Activated CD4-positive, alpha-beta T cell treated with anti-CD3 and anti-CD28 coated beads for 36 hours (primary cell): Measurements from ENCODE around the gene FAM24B. TPM values are rescaled to one million over a fixed set of nuclear protein-coding genes. Genes with fewer than 3 reads are reported as not detected.

ENCODE experiments used
- ATAC-seq: fragments of 200-7000 bp; cut with Tn5 transposase; one replicate; pipeline ENCODE4 v1.10.0; 2021; ENCODE audit warnings: mild to moderate bottlenecking, moderate library complexity
- CTCF ChIA-PET: fragments of 350-600 bp; sonication (Branson Sonifier 250); formaldehyde crosslinking; loops from one replicate; lab custom pipeline; 2021; ENCODE audit warnings: antibody characterized with exemption; lab: Charles Lee
- POLR2A ChIA-PET: fragments of 350-600 bp; sonication (Branson Sonifier 250); formaldehyde crosslinking; loops from one replicate; lab custom pipeline; 2021; ENCODE audit warnings: antibody characterized with exemption, inconsistent platforms; lab: Charles Lee
- DNase-seq: peaks from one replicate; pipeline ENCODE4 v3.0.0-alpha.2; 2020
- H3K27ac Mint-ChIP-seq: one replicate; pipeline ENCODE4 v1.8.0; 2021; ENCODE audit warnings: mixed read lengths
- H3K27me3 Mint-ChIP-seq: one replicate; pipeline ENCODE4 v1.8.0; 2021; ENCODE audit warnings: mixed read lengths
- H3K36me3 Mint-ChIP-seq: one replicate; pipeline ENCODE4 v1.8.0; 2021; ENCODE audit warnings: low read depth, mixed read lengths
- H3K4me1 Mint-ChIP-seq: one replicate; pipeline ENCODE4 v1.8.0; 2021; ENCODE audit warnings: mixed read lengths
- H3K4me3 Mint-ChIP-seq: one replicate; pipeline ENCODE4 v1.8.0; 2021; ENCODE audit warnings: mild to moderate bottlenecking, moderate library complexity, mixed read lengths
- H3K9me3 Mint-ChIP-seq: one replicate; pipeline ENCODE4 v1.8.0; 2021; ENCODE audit warnings: low read depth, mixed read lengths
- intact Hi-C, 2 experiments: fragments of 100-400 bp; cut with DNase I in 1 of 2; cut with micrococcal nuclease in 1 of 2; formaldehyde crosslinking; loops; one replicate each; pipeline versions ENCODE4 v1.14.2 to v1.15.1; 2022 to 2024; cut with DNase I, micrococcal nuclease
- total RNA-seq, 2 experiments: library from RNA; stranded (reverse); gene quantifications; one replicate each; pipeline ENCODE4 v1.2.3, GENCODE V29; 2021

FAM24B gene
- total RNA-seq, 2 experiments from 2014 or later = 7.0 to 9.5 TPM

DNA sequence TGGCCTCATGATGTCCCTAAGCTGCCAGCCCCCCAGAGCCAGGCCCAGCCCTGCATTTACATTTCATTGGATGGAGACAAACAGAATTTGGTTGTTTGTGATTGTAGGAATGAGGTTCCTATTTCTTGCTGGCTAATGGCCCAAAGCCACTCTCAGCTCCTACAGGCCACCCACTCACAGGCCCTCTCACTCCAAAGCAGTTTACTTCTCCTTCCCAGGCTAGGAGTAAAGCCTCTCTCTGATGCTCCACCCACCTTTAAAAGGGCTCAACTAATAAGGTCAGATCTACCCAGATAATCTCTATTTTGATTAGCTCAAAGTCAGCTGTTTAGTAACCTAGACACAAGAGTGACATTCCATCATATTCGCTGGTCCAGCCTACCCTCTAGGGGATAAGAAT lies 22.5 kb downstream of the FAM24B start:
- H3K4me1 Mint-ChIP-seq = peaks cover 14% of the 10 kb centered on the region
- POLR2A ChIA-PET = no interaction called here
- no peak overlapping the region for H3K4me3 Mint-ChIP-seq
- H3K9me3 Mint-ChIP-seq = no peaks in the 10 kb centered on the region
- ATAC-seq = no peak
- H3K27ac Mint-ChIP-seq = no peak overlapping the region
- peaks cover 48% of the 10 kb centered on the region for H3K36me3 Mint-ChIP-seq
- H3K27me3 Mint-ChIP-seq = no peaks in the 10 kb centered on the region
- CTCF ChIA-PET = interaction anchor here (0.5 kb wide), 1 partner anchor 1472 kb away, joined by 4 read pairs; no protein-coding TSS in a partner anchor
- DNase-seq = no peak
- intact Hi-C loops = no loop called here

DNA sequence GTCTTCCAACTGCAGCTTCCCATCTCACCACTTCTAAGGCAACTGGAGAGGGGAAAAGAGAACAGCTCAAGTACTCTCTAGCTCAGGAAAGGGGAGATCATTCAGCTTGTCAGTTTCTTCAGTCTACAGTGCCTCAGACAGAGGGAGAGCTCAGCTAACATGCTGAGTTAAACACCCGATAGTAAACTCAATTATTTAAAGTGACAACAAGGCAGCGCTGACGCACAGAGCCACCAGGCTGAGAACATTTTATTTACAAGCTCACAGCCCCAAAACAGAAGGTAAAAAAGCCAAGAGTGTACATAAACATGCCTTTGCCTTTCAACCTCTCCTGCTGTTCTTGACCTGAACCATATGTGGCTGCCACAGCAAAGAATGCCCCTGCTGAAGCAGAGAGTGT lies 23.6 kb downstream of the FAM24B start:
- CTCF ChIA-PET = no interaction called here
- Mint-ChIP-seq H3K9me3 (no peaks in the 10 kb centered on the region), H3K4me3 (no peak overlapping the region), H3K27me3 (no peaks in the 10 kb centered on the region), H3K36me3 (peaks cover 54% of the 10 kb centered on the region), H3K27ac (no peak overlapping the region), H3K4me1 (peaks cover 16% of the 10 kb centered on the region)
- intact Hi-C loops = no loop called here
- ATAC-seq (no peak), DNase-seq (no peak)
- POLR2A ChIA-PET = no interaction called here

DNA sequence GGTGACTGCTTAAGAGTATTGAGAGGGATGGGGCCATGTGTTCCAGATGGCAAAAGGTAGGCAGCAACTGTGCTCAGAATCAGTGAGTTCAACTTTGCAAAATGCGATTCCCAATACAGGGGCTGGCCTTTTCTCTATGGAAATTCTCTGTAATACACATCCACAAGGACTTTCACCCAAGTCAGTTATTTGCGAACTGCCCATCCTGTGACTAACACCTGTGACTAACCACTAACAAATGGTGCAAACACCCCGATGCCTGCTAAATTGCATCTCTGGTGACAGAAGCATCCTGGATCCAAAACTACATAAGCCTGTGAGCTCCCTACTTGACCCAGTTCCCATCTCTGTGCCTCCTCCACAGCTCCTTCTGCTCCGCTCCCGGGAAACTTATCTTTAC lies 24.7 kb downstream of the FAM24B start:
- Mint-ChIP-seq H3K9me3 (no peaks in the 10 kb centered on the region), H3K4me3 (no peak overlapping the region)
- no peak for DNase-seq

DNA sequence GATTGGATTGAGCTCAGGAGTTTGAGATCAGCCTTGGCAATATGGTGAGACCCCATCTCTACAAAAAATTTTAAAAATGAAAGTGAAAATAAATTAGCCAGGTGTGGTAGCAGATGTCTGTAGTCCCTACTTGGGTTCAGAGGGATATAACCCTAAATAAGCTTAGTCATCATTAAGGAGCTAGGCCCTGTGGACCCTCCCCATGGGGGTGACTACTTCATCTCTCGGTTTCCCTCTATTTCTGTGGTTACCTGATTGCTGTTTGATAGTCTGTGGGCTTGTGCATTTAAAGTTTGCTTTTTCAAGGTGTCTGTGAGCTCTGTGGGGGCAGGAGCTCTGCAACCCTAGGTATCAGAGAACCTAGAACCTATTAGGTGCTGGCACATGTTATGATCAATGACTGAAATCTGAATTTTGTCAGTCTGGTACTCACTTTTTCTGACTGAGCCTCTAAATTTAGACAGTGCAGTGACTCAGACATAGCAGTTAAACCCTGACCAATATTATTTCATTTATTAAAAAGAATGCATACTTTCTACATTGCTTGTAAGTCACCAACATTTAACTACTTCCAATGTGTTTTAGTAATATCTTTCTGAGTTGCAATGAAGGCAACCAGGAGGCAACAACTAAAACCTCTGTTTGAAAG lies 25.6 kb downstream of the FAM24B start:
- ChIA-PET POLR2A (no interaction called here), CTCF (no interaction called here)
- intact Hi-C loops = no loop called here
- no peaks in the 10 kb centered on the region for H3K27me3 Mint-ChIP-seq
- DNase-seq = no peak
- no peak overlapping the region for H3K4me3 Mint-ChIP-seq
- ATAC-seq = no peak
- no peaks in the 10 kb centered on the region for H3K9me3 Mint-ChIP-seq
- peaks cover 16% of the 10 kb centered on the region for H3K4me1 Mint-ChIP-seq
- H3K36me3 Mint-ChIP-seq = peaks cover 54% of the 10 kb centered on the region
- peak overlapping the region; percentile 1 for H3K27ac Mint-ChIP-seq

More for the DNA sequence above, 24.7 kb downstream of the FAM24B start:
- intact Hi-C loops = no loop called here
- ATAC-seq = no peak
- Mint-ChIP-seq H3K36me3 (peaks cover 61% of the 10 kb centered on the region), H3K4me1 (peaks cover 16% of the 10 kb centered on the region), H3K27me3 (no peaks in the 10 kb centered on the region), H3K27ac (no peak overlapping the region)
- CTCF ChIA-PET = no interaction called here
- POLR2A ChIA-PET = no interaction called here

DNA sequence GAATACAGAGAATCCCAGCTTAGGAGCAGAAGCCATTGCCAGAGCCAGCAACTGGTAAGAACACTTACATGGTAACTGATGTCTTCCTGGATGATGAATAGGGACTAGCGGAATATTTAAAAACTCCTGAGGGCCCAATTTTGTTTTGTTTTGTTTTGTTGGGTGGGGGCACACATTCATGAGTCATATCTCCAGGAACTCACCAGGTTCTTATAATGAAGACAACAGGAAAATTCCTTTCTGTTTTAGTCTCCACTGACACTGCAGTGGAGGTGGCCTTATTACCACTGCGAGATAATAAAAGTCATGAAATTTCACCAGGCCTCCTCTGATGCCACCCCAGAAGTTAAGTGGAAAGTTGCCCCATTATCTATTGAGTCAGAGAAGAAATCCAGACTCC lies 27.1 kb downstream of the FAM24B start:
- Mint-ChIP-seq H3K27ac (no peak overlapping the region), H3K27me3 (no peaks in the 10 kb centered on the region), H3K9me3 (no peaks in the 10 kb centered on the region), H3K4me1 (peaks cover 16% of the 10 kb centered on the region), H3K36me3 (peaks cover 59% of the 10 kb centered on the region), H3K4me3 (no peak overlapping the region)
- POLR2A ChIA-PET = no interaction called here
- CTCF ChIA-PET = interaction anchor here (0.5 kb wide), 1 partner anchor 85 kb away, joined by 3 read pairs; no protein-coding TSS in a partner anchor
- DNase-seq (no peak), ATAC-seq (no peak)
- intact Hi-C loops = no loop called here

DNA sequence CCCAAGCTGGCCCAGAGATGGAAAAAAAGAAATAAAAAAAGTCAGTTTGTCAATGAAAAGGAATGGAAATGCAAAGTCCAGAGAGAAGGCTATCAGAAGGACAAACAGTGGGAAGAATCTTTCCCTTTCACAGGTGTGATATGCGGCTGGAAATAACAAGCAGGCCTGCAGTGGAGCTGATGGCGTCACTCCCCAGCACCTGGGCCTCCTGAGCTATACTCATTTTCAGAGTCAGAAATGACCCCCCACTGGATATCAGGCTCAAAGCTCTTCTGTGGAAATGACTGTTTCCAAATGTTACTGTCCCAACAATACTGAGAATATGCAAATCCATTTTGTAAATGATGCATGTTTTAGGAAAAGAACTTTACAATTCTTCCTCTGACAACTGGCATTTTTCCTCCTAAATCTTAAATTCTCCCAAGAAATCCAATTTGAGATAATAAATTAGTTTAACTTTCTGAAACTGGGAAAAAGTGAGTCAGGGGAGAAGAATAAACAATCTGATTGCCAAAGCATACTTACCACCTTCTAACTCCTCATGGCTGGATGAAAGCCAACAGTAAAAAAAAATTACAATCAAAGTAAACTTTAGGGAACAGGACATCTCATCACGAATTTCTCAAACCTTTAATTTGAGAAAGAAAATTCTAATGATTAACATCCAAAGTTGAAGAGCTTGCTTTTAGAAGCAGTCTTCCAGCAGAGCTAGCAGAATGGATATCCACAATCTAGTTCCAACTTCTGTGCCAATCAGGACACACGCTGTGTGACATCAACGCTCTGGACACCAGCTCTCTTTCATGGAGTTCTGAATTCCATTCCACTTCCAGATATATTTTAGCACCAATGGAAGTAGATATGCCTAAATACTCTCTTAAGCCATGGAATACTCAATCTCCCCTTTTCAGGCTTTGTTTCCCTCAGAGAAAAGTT lies 28.4 kb downstream of the FAM24B start:
- H3K4me3 Mint-ChIP-seq = no peak overlapping the region
- ATAC-seq = no peak
- ChIA-PET CTCF (interaction anchor here (0.6 kb wide), 1 partner anchor 12 kb away, joined by 3 read pairs; no protein-coding TSS in a partner anchor), POLR2A (no interaction called here)
- peaks cover 16% of the 10 kb centered on the region for H3K4me1 Mint-ChIP-seq
- H3K9me3 Mint-ChIP-seq = peaks cover 2% of the 10 kb centered on the region
- no peak overlapping the region for H3K27ac Mint-ChIP-seq
- DNase-seq = no peak
- H3K36me3 Mint-ChIP-seq = peaks cover 66% of the 10 kb centered on the region
- H3K27me3 Mint-ChIP-seq = no peaks in the 10 kb centered on the region
- intact Hi-C loops = no loop called here

DNA sequence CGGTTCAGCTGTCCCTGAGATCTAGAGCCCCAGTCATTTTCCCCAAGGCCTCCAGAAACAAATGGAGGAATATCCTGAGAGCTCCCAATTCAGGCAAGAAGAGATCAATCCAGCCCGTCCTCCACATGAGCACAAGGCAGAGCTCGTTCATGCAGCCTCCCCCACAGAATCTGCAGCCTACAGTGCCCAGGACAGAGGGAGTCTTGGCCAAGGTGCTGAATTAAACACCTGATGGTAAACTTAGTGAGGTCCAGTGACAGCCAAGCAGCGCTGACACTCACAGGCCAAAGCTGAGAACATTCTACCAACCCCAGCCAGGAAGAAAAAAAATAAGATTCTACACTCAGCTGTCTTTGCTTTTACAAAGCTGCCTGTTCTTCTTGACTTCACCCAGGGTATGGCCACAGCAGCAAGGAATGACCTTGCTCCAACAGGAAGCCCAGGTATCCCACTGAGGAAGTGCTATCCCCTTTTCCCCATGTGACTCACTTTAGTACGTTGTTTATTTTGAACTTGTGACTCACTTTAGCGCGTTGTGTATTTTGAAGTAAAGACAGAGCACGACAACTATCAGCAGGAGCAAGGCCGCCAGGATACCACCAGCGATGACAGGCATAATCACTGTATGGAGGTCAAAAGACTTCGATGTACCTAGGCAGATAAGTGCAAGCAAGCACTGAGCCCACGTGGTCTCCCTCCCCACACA lies 29.3 kb downstream of the FAM24B start:
- peaks cover 16% of the 10 kb centered on the region for H3K4me1 Mint-ChIP-seq
- peaks cover 65% of the 10 kb centered on the region for H3K36me3 Mint-ChIP-seq
- no peak overlapping the region for H3K4me3 Mint-ChIP-seq
- H3K27me3 Mint-ChIP-seq = no peaks in the 10 kb centered on the region
- ATAC-seq (no peak), DNase-seq (no peak)
- POLR2A ChIA-PET = no interaction called here
- no peak overlapping the region for H3K27ac Mint-ChIP-seq
- intact Hi-C loops = no loop called here
- H3K9me3 Mint-ChIP-seq = peaks cover 2% of the 10 kb centered on the region
- CTCF ChIA-PET = interaction anchor here (0.6 kb wide), 1 partner anchor 13 kb away, joined by 3 read pairs; no protein-coding TSS in a partner anchor

DNA sequence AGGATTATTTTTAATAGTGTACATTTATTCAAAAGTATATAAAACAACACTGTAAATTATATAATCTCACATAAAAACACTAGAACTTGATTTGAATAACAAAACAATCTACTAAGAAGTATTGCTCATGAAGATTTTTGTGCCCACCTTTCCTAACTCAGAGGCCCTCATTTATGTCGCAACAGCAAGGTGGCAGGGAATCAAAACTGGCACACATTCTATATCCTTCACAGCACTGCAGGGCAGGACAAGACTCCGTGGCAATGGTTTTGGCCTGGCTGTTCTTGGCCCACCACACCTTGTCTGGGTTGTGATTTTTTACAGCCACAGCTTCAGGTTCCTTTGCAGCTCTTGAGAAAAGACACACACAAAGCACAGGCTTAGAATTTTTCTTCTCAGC lies 30.3 kb downstream of the FAM24B start:
- H3K9me3 Mint-ChIP-seq = peaks cover 2% of the 10 kb centered on the region
- H3K27me3 Mint-ChIP-seq = no peaks in the 10 kb centered on the region
- DNase-seq (no peak), ATAC-seq (no peak)
- H3K36me3 Mint-ChIP-seq = peaks cover 62% of the 10 kb centered on the region
- ChIA-PET POLR2A (no interaction called here), CTCF (no interaction called here)
- no peak overlapping the region for H3K27ac Mint-ChIP-seq
- intact Hi-C loops = no loop called here
- H3K4me3 Mint-ChIP-seq = no peak overlapping the region
- H3K4me1 Mint-ChIP-seq = peaks cover 6% of the 10 kb centered on the region

DNA sequence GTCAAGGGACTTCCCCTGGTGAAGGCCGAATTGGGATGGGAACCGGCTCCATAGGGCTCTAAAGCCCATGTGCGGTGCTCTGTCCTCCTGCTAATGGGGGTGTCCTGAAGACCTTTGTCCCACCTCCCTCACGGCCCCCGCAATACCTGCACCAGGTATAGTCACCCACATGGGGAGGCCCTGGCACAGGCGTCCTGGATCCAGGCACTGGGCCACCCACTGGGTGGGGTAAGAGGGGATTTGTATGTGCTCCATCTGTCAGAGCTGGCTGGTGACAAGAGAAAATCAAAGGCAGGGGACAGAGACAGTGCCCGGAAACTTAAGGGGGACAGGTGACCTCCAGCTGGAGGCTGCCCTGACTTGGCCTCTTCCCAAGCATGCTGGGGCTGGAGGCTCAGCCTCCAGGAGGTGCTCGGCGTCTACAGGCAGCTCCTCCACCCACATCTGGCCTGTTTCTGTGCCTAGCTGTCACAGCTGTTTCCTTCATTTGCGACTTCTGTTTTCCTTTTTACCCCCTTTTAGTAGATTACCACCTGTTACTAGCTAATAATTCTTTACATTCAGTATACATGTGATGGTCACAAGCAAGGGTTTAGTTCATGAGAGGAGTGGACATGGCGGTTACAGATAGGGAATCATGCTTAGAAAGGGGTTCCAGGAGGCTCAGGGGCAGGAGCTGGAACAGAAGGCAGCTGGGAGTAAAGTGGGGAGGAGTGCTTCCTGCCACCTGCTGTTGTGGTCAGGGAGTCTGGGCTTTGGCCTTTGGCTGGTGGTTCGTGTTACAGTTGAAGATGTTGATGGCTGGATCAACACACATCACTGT lies 31.4 kb downstream of the FAM24B start:
- H3K27ac Mint-ChIP-seq = no peak overlapping the region
- H3K4me3 Mint-ChIP-seq = no peak overlapping the region
- CTCF ChIA-PET = no interaction called here
- H3K27me3 Mint-ChIP-seq = no peaks in the 10 kb centered on the region
- no peak for DNase-seq
- POLR2A ChIA-PET = no interaction called here
- H3K36me3 Mint-ChIP-seq = peaks cover 53% of the 10 kb centered on the region
- peaks cover 3% of the 10 kb centered on the region for H3K4me1 Mint-ChIP-seq
- intact Hi-C loops = no loop called here
- ATAC-seq = no peak
- peaks cover 2% of the 10 kb centered on the region for H3K9me3 Mint-ChIP-seq

DNA sequence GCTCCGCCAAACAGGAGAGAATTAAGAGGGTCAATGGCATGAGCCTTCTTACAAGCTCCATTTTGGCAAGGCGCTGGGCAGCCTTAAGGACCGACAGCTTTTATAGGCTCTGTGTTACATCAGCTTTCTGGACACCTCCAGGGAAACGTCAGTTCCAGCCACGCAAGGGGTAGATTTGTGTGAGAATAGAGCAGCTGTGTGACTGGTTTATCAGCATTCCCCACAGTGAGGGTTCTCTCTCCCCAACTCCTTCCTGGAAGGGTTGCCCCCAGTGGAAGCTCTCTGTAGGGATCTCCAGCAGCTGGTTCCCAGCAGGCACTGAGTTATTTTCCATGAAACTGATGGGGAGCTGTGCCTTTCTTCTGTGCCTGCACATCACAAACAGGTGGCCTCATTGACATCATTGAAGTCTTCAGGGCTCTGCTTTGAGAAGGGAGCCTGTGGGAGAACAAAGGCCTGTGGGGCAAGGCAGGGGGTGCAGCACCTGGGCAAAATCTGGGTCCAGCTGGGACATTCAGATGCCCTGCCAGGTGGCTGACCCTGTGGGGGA lies 33.5 kb downstream of the FAM24B start, which contains the start of gene CUZD1:
Gene CUZD1, minus strand, starts transcription at position 75 of the 550 bp plus-strand sequence. Its CDS starts 14 bp downstream, at position 61.
- Mint-ChIP-seq H3K27me3 (no peaks in the 10 kb centered on the region), H3K4me1 (no peaks in the 10 kb centered on the region)

More for the DNA sequence above, 33.5 kb downstream of the FAM24B start, which contains the start of gene CUZD1:
- ChIA-PET POLR2A (no interaction called here), CTCF (no interaction called here)
- Mint-ChIP-seq H3K36me3 (peaks cover 50% of the 10 kb centered on the region), H3K27ac (no peak within 1 kb of the TSS), H3K4me3 (no peak within 1 kb of the TSS), H3K9me3 (peaks cover 2% of the 10 kb centered on the region)
- DNase-seq = no peak
- ATAC-seq = no peak
- intact Hi-C loops = no loop called here
